ENCODE results near the gene CD101.

- TF ChIP-seq CTCF (IDR thresholded peaks at IDR 0.05): no peak
- TF ChIP-seq POLR2AphosphoS5 (IDR thresholded peaks at IDR 0.05): no peak
- TF ChIP-seq EP300 (IDR thresholded peaks at IDR 0.05): no peak
Measured at GRCh38 chr1:116961606-116962005, 40.0 kb upstream of the CD101 start.
